Measurements from ENCODE around the gene SENP1. TPM values are rescaled to one million over a fixed set of nuclear protein-coding genes. Genes with fewer than 3 reads are reported as not detected.

The SENP1 gene
- total and polyA plus RNA-seq, 2 of the 13 experiments (the other 11 are each of a cell fraction or from before 2014, with no cell fraction given): 14.0 to 20.2 TPM

DNA sequence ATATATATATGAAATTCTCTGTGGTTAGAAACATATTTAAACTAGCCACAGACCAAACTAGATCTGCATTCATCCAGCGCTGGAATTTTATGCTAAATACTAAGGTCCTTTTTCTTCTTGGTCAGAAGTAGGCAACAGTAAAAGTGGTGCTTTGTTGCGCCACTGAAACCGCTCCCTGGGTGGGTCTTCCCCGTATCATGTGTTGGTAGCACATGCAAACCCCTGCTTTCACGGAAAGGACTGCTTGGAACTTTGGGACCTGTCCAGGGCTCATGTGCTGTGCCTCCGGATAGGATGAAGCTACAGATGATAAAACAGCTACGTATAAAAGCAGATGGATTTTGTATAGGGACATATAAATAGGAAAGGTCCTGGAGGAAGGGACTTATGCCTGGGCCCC lies 61.5 kb downstream of the SENP1 start:
- no peak overlapping the region for H3K4me3 ChIP-seq (replicated peaks in 1 of 3; ENCODE audit: insufficient read depth in 1 of 3, low read depth in 2 of 3, low read length in 3 of 3)
- peaks cover 8 to 44% of the 10 kb centered on the region in 2 experiments; a peak in 4 of 5 replicates for H3K36me3 ChIP-seq (replicated peaks in 1 of 2; ENCODE audit: control insufficient read depth in 1 of 2, insufficient read depth in 2 of 2, low read length in 2 of 2)
- no TSS peak for BruUV-seq (replicated peaks)
- H3K79me2 ChIP-seq (ENCODE audit: insufficient read depth, low read length): no peaks in the 10 kb centered on the region
- no peaks in the 10 kb centered on the region for H3K4me1 ChIP-seq (ENCODE audit: insufficient read depth, low read length)
- no peak overlapping the region for H3K9ac ChIP-seq (ENCODE audit: insufficient read depth, low read depth, low read length)
- no peak for DNase-seq (ENCODE audit: low spot score)
- CTCF ChIA-PET (ENCODE audit: low intra/inter-chr PET ratio, low total read pairs): no interaction called here
- ATAC-seq: no peak
- no peak overlapping the region for H2AFZ ChIP-seq (ENCODE audit: low read length)
- H3K4me2 ChIP-seq (ENCODE audit: low read depth, low read length): no peak overlapping the region
- no peak for TF ChIP-seq ZNF543 (CRISPR knock-in tag; IDR thresholded peaks at IDR 0.05)
- no peak for TF ChIP-seq ZNF124 (CRISPR knock-in tag; IDR thresholded peaks at IDR 0.05)
- TF ChIP-seq KDM1A (CRISPR knock-in tag; IDR thresholded peaks at IDR 0.05): no peak
- no peak for TF ChIP-seq ZNF841 (CRISPR knock-in tag; IDR thresholded peaks at IDR 0.05; ENCODE audit: borderline replicate concordance)
- no peak for TF ChIP-seq ZNF788 (CRISPR knock-in tag; IDR thresholded peaks at IDR 0.05; ENCODE audit: borderline replicate concordance)
- TF ChIP-seq, protein P1, sequence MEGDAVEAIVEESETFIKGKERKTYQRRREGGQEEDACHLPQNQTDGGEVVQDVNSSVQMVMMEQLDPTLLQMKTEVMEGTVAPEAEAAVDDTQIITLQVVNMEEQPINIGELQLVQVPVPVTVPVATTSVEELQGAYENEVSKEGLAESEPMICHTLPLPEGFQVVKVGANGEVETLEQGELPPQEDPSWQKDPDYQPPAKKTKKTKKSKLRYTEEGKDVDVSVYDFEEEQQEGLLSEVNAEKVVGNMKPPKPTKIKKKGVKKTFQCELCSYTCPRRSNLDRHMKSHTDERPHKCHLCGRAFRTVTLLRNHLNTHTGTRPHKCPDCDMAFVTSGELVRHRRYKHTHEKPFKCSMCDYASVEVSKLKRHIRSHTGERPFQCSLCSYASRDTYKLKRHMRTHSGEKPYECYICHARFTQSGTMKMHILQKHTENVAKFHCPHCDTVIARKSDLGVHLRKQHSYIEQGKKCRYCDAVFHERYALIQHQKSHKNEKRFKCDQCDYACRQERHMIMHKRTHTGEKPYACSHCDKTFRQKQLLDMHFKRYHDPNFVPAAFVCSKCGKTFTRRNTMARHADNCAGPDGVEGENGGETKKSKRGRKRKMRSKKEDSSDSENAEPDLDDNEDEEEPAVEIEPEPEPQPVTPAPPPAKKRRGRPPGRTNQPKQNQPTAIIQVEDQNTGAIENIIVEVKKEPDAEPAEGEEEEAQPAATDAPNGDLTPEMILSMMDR (CRISPR knock-in tag; IDR thresholded peaks at IDR 0.05): no peak
- TF ChIP-seq, protein P2, sequence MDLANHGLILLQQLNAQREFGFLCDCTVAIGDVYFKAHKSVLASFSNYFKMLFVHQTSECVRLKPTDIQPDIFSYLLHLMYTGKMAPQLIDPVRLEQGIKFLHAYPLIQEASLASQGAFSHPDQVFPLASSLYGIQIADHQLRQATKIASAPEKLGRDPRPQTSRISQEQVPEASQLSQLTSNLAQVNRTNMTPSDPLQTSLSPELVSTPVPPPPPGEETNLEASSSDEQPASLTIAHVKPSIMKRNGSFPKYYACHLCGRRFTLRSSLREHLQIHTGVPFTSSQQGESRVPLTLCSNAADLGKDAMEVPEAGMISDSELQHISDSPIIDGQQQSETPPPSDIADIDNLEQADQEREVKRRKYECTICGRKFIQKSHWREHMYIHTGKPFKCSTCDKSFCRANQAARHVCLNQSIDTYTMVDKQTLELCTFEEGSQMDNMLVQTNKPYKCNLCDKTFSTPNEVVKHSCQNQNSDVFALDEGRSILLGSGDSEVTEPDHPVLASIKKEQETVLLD (CRISPR knock-in tag; IDR thresholded peaks at IDR 0.05; ENCODE audit: low read depth): no peak
- TF ChIP-seq ZSCAN21 (CRISPR knock-in tag; IDR thresholded peaks at IDR 0.05; ENCODE audit: borderline replicate concordance): no peak
- no peak for TF ChIP-seq ZNF615 (CRISPR knock-in tag; IDR thresholded peaks at IDR 0.05; ENCODE audit: borderline replicate concordance)
- TF ChIP-seq DPF2 (CRISPR knock-in tag; IDR thresholded peaks at IDR 0.05; ENCODE audit: borderline replicate concordance, low read depth): no peak
- TF ChIP-seq, protein P3, sequence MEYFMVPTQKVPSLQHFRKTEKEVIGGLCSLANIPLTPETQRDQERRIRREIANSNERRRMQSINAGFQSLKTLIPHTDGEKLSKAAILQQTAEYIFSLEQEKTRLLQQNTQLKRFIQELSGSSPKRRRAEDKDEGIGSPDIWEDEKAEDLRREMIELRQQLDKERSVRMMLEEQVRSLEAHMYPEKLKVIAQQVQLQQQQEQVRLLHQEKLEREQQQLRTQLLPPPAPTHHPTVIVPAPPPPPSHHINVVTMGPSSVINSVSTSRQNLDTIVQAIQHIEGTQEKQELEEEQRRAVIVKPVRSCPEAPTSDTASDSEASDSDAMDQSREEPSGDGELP (IDR thresholded peaks at IDR 0.05; ENCODE audit: borderline replicate concordance, low read depth): no peak
- no peak for TF ChIP-seq HOXD1 (CRISPR knock-in tag; IDR thresholded peaks at IDR 0.05)
- TF ChIP-seq ZEB1 (IDR thresholded peaks at IDR 0.05; ENCODE audit: insufficient replicate concordance, low read depth): no peak
- TF ChIP-seq NR2F2 (IDR thresholded peaks at IDR 0.05; ENCODE audit: borderline replicate concordance, low read depth): no peak
- FAIRE-seq: no peak
- in situ Hi-C loops (cut with HindIII; ENCODE audit: extremely low pct_ligation_motif_present, low pct_unique_long_range_greater_than_20kb): no loop called here
- H3K9me3 ChIP-seq (ENCODE audit: low read length): no peaks in the 10 kb centered on the region
- POLR2A ChIA-PET: no interaction called here
- WGBS (ENCODE audit: low lambda C conversion rate): 96% methylated on average over 7 of the region's 7 CpGs
- intact Hi-C loops (cut with micrococcal nuclease; ENCODE audit: unreplicated experiment): no loop called here
- no peak overlapping the region for H3K27ac ChIP-seq (ENCODE audit: extremely low read length, insufficient read depth, low read length)
- no peaks in the 10 kb centered on the region for H3K27me3 ChIP-seq (ENCODE audit: control insufficient read depth in 1 of 2, insufficient read depth in 2 of 2, low read length in 2 of 2)
- no peaks in the 10 kb centered on the region for H4K20me1 ChIP-seq (ENCODE audit: insufficient read depth, low read length)

Data from HepG2 (cell line).